H54 (cell line): ENCODE measurements around the gene ALDH3A1.
A peak's percentile ranks its signal among the peaks of the same experiment; 100 is the strongest.

Experiments used
- DNase-seq: peaks from one replicate; pipeline ENCODE4 v3.0.0; 2011; ENCODE audit warnings: low spot score, mixed read lengths; ENCODE audit not compliant: insufficient read length
- FAIRE-seq: peaks from 3 replicates; lab custom pipeline; 2011; peaks lifted over from hg19 to GRCh38; lab: Jason Lieb, UNC
- POLR2A ChIP-seq: IDR thresholded peaks from 2 replicates; pipeline ENCODE4 v1.6.1; 2011; ENCODE audit warnings: low read depth, mild to moderate bottlenecking, low read length

The ALDH3A1 gene

DNA sequence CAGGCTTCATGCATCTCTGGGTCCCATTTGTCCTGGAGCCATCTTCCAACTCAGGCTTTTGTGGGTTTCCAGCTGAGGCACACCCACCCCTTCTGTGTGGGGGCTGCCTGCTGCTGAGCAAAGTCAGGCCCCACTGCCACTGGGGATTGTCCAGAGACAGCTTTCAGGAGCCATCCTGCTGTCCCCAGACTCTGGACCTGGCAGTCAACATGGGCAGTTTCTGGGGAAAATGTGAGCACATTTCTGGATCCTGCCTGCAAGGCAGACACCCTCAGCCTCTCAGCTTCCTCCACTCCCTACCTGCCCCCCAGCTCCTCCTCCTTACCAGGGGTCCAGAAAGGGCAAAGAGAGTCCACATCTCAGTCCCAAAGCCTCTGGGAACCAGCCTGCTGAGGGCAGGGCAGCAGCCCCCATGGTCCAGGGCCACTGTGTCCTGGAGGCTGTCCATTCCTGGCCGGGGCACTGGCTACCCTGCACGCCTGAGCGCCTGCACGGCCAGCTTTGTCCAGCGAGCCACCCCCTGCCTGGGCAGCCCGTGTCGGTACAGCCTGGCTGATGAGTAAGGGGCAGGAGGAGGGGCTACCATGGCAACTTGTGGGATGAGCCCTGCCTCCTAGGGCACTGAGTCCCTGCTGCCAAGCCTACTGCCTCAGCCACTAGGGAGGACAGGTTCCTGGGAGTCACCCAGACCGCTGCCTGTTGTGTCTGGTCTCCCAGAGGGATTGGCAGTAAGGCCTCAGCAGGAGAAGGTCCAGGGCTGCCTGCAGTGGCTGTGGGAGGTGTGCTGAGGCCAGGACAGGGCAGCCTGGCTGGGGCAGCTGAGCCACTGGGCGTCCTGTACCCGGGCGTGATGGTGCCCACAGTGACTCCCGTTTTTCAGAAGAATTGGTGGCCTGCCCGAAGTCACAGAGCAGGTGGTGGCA, 31.7 kb downstream of the ALDH3A1 start, which contains the start of gene SLC47A2:
SLC47A2 (minus strand) TSS at position 477 of the 923 bp plus-strand sequence; CDS start at position 448, 29 bp downstream.
- DNase-seq (no peak), FAIRE-seq (no peak)
- no peak for TF ChIP-seq POLR2A

DNA sequence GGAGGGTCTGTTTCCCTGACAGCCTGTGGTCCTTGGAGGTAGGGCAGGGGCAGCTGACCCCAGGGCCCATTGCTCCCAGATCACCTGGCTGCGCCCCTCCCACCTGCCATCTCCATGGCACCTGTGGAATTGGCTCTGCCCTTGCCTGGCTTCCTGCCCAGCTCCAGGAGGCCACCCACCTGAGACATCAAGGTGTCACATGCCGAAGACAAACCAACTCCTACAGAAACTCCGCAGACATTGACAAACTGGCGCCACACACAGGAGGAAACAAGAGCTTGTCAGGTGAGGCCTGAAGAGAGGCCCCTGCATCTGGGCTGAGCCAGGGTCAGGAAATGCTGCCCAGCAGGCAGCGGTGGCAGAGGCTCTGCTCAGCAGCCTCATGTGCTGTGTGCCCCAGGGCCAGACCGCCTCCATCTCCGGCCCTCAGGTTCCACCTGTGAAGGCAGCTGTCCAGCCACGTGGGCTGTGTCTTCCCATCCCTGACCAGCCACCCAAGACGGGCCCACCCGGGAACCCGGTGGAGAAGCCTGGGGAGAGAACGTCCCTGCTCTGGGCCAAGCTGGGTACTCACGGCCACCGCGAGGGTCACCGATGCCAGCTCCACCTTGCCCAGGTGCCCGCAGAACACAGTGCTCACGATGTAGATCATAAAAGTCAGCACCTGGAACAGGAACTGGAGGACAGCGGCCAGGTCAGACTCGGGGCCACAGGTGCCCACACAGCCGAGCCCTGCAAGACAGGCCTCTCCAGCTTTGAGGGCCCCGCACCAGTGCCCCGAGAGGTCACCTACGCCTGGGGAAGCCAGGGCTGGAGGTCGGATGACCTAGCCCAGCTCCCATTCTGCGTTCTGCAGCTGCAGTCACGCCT, 33.3 kb downstream of the ALDH3A1 start:
- peak; percentile 5 for DNase-seq
- no peak for FAIRE-seq
- no peak for TF ChIP-seq POLR2A

DNA sequence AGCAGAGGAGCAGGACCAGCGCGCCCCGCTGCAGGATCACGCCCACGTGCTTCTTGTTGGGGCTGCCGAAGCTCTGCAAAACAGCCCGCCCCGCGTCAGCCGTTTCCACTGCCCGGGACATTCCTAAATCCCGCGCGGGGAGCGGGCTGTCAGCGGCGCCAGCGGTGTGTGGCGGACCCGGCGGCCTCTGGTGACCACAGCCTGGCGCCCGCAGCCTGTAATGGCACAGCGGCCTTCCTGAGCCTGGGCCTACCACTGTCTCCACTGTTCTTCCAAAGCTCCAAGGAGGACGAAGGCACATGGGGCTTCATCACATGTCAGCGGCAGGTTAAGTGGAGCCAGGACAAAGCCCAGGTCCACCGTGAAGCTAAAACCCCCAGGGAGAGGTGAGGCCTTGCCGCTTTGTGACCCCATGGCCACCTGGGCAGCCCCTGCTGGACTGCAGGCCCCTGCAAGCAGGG, 34.2 kb downstream of the ALDH3A1 start:
- DNase-seq (peak; percentile 12), FAIRE-seq (no peak)
- TF ChIP-seq POLR2A, result no peak

DNA sequence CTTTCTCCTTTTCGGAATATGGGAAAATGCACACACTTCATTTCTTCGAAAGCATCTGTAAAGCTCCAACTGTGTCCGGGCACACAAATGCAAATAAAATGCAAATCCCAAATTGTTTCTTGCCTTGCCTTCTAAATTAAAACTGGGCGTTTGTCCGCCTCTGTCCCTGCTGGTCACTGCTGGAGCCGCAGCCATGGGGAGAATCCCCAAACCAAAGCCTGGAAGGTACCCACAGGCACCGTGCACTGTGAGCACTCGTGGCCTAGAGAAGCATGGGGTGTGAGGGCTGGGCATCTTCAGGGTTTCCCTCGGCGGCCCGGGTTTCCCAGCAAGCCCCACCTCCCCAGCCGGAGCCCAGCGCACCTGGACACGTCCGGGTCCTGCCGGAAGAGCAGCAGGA, 34.6 kb downstream of the ALDH3A1 start:
- TF ChIP-seq POLR2A, result no peak
- FAIRE-seq, result no peak
- DNase-seq, result peak; percentile 45

DNA sequence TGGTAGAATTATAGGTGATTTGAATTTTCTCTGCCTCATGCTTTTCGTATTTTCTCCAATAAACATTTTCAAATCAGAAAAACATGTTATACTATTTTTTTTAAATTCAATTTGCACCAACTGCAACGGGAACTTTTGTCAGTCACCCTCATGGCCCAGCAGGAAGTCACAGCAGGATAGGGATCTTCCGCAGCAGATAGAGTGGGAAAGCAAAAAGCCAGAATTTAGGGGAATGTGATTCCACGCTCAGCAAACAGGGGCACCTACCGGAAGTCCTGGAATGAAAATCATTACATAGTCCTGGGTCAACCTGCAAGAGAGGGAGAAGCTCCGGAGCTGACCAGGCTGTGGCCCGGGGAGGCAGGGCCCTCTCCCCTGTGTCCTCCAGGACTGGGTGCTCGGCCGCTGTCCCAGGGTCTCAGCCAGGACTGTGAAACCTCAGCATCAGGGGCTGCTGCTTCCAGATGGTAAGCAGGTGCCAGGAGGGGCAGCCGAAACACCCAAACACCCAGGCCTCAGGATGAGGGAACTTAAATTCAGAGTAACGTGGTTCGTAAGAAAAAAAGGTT, 35.6 kb downstream of the ALDH3A1 start:
- DNase-seq, result peak; percentile 7
- no peak for FAIRE-seq

DNA sequence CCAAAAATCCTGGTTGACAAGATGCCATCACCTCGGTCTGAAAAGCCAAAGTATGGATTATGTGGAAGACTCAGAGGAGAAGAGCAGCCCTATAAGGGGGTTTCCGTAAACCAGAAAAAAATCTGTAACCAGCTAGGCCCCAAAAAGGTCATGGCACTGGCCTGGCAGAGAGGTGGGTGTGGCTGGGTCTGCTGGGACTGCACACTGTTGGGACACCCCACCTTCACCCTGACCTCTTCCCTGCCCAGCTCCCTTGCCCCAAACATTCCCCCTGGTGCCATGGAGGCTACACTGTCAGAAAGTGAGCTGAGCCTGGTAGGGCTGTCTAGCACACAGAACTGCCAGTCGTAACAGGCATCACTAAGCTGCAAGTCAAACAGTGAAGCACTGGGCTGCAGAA, 38.3 kb downstream of the ALDH3A1 start:
- TF ChIP-seq POLR2A, result no peak
- peak; percentile 12 for DNase-seq
- FAIRE-seq, result no peak

More for the DNA sequence above, 35.6 kb downstream of the ALDH3A1 start:
- no peak for TF ChIP-seq POLR2A

DNA sequence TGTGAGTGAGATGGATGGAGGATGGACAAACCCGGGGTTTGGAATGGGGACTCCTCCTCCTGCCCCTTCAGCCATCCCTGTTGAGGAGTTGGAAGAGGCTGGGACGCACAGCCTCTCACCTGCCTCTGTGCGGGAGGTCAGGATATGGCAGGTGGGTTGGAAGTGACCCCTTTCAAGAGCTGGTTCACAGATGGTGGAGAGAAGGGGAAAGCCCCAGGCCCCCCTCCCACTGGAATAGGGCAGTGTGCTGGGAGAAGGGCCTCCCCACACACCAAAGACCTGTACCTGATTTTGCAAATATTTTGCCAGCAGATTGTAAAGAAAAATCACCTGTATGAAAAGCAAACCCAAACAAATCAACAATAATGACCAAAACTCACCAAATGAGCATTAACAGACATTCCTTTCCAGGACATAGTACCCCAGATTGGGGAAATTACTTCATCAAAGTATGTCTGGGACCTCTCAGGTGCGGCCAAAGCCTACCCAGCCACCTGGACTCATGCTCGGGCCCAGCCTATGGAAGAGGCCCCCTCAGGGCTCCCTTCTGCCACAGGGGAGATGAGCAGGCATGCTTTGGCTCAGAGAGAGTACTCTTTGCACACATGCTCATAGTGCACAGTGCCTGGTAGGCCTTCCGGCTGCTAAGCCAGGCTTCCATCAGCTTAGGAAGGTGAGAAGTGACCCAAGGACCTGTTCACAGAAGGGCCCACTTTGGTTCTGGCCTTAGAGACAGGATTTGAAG, 39.5 kb downstream of the ALDH3A1 start:
- TF ChIP-seq POLR2A, result no peak
- FAIRE-seq (no peak), DNase-seq (peak; percentile 12)

DNA sequence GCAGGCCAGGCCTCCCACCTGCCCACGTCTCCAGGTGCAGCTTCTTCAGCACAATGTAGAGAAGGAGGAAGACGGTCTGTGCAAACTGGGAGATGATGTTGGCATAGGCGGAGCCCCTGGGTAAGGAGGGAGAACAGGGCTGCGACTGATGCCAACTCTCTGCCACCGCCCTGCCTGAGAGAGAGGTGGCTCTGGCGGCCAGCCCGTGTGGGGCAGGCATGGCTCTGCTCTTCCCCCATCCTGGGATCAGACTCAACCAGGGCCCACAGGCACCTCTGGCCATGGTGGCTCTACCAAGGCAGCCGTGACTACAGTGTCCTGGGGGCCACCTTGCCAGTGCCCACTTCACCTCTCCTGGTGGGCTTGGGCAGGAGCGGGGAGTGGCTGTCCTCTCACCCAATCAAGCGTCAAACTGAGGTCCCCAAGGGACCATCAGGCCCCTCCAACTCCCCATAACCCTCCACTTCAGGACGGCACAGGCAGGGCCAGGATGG, 40.3 kb downstream of the ALDH3A1 start:
- FAIRE-seq (no peak), DNase-seq (no peak)
- no peak for TF ChIP-seq POLR2A

DNA sequence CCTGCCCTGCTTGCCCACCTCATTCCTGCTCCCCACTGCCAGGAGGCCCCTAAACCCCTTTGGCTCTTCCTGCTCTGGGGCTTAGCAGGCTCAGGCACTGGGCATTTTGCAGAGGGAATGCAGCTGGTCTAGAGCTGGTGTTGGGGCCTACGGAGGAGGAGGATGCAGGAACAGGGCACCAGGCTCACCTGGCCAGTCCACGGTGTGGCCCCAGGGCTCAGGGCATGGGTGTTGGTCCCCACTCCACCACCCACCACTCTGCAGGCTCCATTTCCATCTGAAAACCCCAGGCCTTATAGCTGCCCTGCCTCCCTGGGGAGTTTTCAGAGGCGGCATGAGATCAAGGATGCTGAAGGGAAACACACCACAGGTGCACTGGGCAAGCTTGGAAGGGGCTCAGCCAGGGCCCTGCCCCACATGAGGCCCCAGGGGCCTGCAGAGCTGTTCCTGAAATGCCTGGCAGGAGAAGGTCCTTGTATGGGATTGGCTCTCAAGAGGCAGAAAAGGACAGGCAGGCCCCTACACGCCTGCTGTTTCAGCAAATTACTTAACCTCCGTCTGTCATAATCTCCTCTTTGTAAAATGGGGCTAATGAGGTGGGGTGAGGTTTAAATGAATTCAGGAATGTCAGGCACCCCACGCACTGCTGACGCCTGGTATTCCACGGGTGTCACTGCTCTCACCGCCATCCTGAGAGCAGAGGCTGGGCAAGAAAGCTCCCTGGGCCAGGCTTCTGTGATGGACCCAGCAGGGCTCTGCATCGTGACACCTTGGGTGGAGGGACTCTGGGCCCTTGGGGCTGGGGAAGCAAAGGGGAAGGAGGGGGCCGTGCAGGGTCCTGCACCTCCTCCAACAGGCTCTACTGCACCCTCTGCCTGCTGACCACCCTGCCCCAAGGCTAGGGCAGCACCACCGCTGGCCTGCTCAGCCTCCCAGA, 41.0 kb downstream of the ALDH3A1 start:
- DNase-seq (no peak), FAIRE-seq (no peak)
- TF ChIP-seq POLR2A, result no peak

DNA sequence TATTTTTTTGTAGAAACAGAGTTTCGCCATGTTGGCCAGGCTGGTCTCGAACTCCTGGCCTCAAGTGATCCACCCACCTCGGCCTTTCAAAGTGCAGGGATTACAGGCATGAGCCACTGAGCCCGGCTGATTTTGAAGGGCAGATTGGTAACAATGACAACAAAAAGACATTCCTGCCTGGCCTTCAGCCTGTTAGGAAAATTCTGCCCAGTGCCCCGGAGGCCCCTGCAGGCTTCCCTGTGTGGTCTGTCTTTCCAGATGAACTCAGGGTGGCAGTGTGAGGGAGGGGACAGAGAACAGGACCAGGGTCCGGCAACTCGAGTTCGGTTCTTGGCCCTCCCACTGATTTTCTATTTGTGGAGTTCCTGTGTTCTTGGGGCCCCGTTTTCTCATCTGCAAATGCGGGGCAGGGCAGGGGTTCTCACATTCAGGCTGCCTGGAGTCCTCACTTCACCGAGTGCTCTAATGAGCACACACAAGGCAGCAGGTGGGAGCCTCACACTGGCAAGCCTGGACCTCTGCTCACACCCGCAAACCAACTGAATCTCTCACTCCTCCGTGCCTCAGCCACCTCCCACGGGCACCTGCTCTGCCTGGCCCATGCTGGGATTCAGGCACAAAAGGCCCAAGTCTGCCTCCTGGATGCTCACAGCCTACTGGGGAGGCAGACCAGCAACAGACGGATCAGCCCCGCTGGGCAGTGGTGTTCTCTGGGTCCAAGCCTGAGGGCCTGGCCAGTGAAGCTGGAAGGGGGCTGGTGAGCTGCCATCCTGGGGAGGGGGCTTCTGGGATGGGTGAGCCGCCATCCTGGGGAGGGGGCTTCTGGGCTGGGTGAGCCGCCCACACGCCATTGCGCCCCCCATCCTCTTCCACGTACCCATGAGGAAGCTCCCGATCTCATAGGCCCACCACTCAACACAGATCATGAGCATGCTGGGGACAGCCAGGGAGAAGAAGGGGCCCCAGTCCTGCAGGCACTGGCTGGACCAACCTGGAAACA, 42.0 kb downstream of the ALDH3A1 start:
- no peak for DNase-seq

DNA sequence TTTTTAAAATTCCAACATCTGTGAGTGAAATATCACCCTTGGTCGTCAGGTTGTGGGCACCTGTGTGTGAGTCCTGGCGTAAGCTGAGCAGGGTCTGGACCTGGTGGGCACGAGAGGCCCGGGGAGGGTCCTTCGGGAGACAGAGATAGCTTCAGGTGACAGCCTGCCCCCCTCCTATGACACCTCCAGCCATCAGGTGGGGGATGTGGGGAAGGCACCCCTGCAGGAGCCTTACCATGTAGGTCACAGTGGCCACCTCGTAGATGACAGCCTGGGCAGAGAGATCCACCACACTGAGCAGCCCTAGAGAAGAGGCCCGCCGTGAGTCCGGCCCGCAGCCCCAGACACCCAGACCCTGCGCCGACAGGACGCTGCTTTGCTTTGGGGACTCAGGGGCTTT, 42.9 kb downstream of the ALDH3A1 start:
- no peak for TF ChIP-seq POLR2A
- FAIRE-seq (no peak), DNase-seq (no peak)

More for the DNA sequence above, 42.0 kb downstream of the ALDH3A1 start:
- FAIRE-seq, result no peak
- no peak for TF ChIP-seq POLR2A
